Pancreas (tissue), 10 donors: Measurements from ENCODE around the gene SCNN1A. TPM values are rescaled to one million over a fixed set of nuclear protein-coding genes. Genes with fewer than 3 reads are reported as not detected.

Source experiments
- ATAC-seq, 4 donors: fragments of 200-7000 bp; cut with Tn5 transposase; one replicate each; pipeline versions ENCODE4 v1.8.0 to v1.9.1; 2020; ENCODE audit warnings: mild to moderate bottlenecking in 4 of 4, moderate library complexity in 4 of 4
- DNase-seq, 6 donors: peaks; one replicate each; pipeline ENCODE4 v3.0.0-alpha.2; 2020
- FAIRE-seq: peaks from 2 replicates; lab custom pipeline; 2012; peaks lifted over from hg19 to GRCh38; lab: Jason Lieb, UNC
- H3K27ac ChIP-seq, 4 donors: fragments of 200-600 bp; sonication (generic); 1 replicate in 3 of 4; 2 replicates in 1 of 4; pipeline versions ENCODE4 v1.5.0 to v1.8.0; 2020
- H3K27me3 ChIP-seq, 4 donors: fragments of 200-600 bp; one replicate each; pipeline ENCODE4 v1.8.0; 2021
- H3K36me3 ChIP-seq, 3 donors: fragments of 200-600 bp; sonication (generic) in 1 of 3; one replicate each; pipeline versions ENCODE4 v1.5.0 to v1.8.0; 2020 to 2021
- H3K4me1 ChIP-seq, 3 donors: fragments of 200-600 bp; one replicate each; pipeline ENCODE4 v1.8.0; 2021
- H3K4me3 ChIP-seq, 4 donors: fragments of 200-600 bp; sonication (generic) in 2 of 4; one replicate each; pipeline versions ENCODE4 v1.5.0 to v1.8.0; 2020 to 2021
- H3K9me3 ChIP-seq, 4 donors: fragments of 200-600 bp; one replicate each; pipeline ENCODE4 v1.8.0; 2021
- CTCF ChIP-seq, 4 donors: fragments of 200-600 bp; sonication (generic) in 3 of 4; IDR thresholded peaks; one replicate each; pipeline versions ENCODE4 v1.5.0 to v1.8.0; 2021; ENCODE audit warnings: antibody characterized with exemption in 4 of 4
- WGBS, 2 donors: extraction: QIAGEN DNeasy Blood & Tissue Kit; methylation state at CpG; one replicate each; pipeline ENCODE4 v1.1.7; 2013; 5-methylcytosine and 5-hydroxymethylcytosine counted together
- intact Hi-C, 3 donors: fragments of 100-400 bp; cut with DNase I; formaldehyde crosslinking; loops; one replicate each; pipeline versions ENCODE4 v1.11.1 to v1.14.2; 2022
- polyA plus RNA-seq, 2 donors: library from polyadenylated mRNA; stranded (reverse); fragments of 200-250 nt; gene quantifications; one replicate each; pipeline ENCODE4 v1.2.3, GENCODE V29; 2013
- total RNA-seq, 6 donors: library from RNA; stranded (reverse); fragmentation: NEBNext Ultra II Directional in 4 of 6; extraction: Animal tissue kit (Norgen Biotek cat#: 25700) in 4 of 6; gene quantifications; one replicate each; pipeline versions ENCODE4 v1.2.1 to v1.2.4, GENCODE V29; 2021 to 2023
- donor health status: healthy with polysubstance abuse.
- donor health status: DM: no; HTN: no; CAD: no; lungs with moderate emphysema.
- donor health status: DM: no; HTN: no; CAD: no.
- donor health status: control.
- donor health status: control.
- donor health status: Bipolar disorder and iron deficiency.
- donor health status: DM: yes; HTN: yes; CAD: no.
- donor health status: DM: no; HTN: no; CAD: no.
- donor health status: DM: no; HTN: no; CAD: no.
- donor health status: DM: yes; HTN: yes; CAD: no.

Gene SCNN1A
- total and polyA plus RNA-seq, 8 donors: 21.0 to 87.8 (median 39.9) TPM

GRCh38 chr12:6377667-6377994, 2.3 kb upstream of the SCNN1A start:
- 14 to 17% methylated on average over 4 of the region's 4 CpGs for WGBS, 2 donors
- no peak for FAIRE-seq

GRCh38 chr12:6376870-6377666, 1.7 kb upstream of the SCNN1A start:
- DNase-seq: no peak

More at GRCh38 chr12:6377667-6377994, 2.3 kb upstream of the SCNN1A start:
- H3K27me3 ChIP-seq: no peaks in the 10 kb centered on the region
- no peaks in the 10 kb centered on the region for H3K36me3 ChIP-seq
- DNase-seq (peak; percentile 73 to 86 (median 80)), ATAC-seq (peak; percentile 57 to 79 (median 74))
- no peak for TF ChIP-seq CTCF (IDR thresholded peaks at IDR 0.05)
- peaks cover 20 to 27% (median 22%) of the 10 kb centered on the region in 3 donors for H3K4me1 ChIP-seq
- H3K4me3 ChIP-seq: no peak overlapping the region
- H3K27ac ChIP-seq: peak overlapping the region; percentile 81 to 87 (median 86)
- no peaks in the 10 kb centered on the region for H3K9me3 ChIP-seq
- intact Hi-C loops: no loop called here

GRCh38 chr12:6376079-6376869, 911 bp upstream of the SCNN1A start:
- no peak for FAIRE-seq
- H3K36me3 ChIP-seq: no peaks in the 10 kb centered on the region
- TF ChIP-seq CTCF (IDR thresholded peaks at IDR 0.05): no peak
- no peaks in the 10 kb centered on the region for H3K9me3 ChIP-seq
- WGBS, 2 donors: 46 to 56% methylated on average over 19 of the region's 19 CpGs
- H3K4me1 ChIP-seq: peaks cover 20 to 30% (median 22%) of the 10 kb centered on the region in 3 donors
- peak; percentile 56 to 65 (median 60) for ATAC-seq
- intact Hi-C loops: no loop called here
- peak overlapping the region; percentile 81 to 87 (median 86) for H3K27ac ChIP-seq
- H3K27me3 ChIP-seq: no peaks in the 10 kb centered on the region
- DNase-seq: peak in 3 of 6 donors; percentile 68 to 76 (median 72)
- peak overlapping the region in 1 of 4 donors; percentile 14 for H3K4me3 ChIP-seq

More at GRCh38 chr12:6376870-6377666, 1.7 kb upstream of the SCNN1A start:
- TF ChIP-seq CTCF (IDR thresholded peaks at IDR 0.05): no peak
- FAIRE-seq: no peak
- Histone ChIP-seq H3K4me3 (no peak overlapping the region), H3K4me1 (peaks cover 20 to 29% (median 22%) of the 10 kb centered on the region in 3 donors), H3K27me3 (no peaks in the 10 kb centered on the region), H3K36me3 (no peaks in the 10 kb centered on the region), H3K27ac (peak overlapping the region; percentile 81 to 87 (median 86)), H3K9me3 (no peaks in the 10 kb centered on the region)
- ATAC-seq: peak; percentile 0 to 3 (median 2)
- intact Hi-C loops: no loop called here
- WGBS, 2 donors: 45 to 57% methylated on average over 10 of the region's 10 CpGs

- peak overlapping the region; percentile 73 to 87 (median 84) for H3K27ac ChIP-seq
- H3K27me3 ChIP-seq: no peaks in the 10 kb centered on the region
- peaks cover 20 to 30% (median 22%) of the 10 kb centered on the region in 3 donors for H3K4me1 ChIP-seq
- intact Hi-C loops: no loop called here
- peak overlapping the region in 3 of 4 donors; percentile 27 to 40 (median 37) for H3K4me3 ChIP-seq
- DNase-seq (peak in 1 of 6 donors; percentile 35), FAIRE-seq (no peak), ATAC-seq (no peak)
- no peak for TF ChIP-seq CTCF (IDR thresholded peaks at IDR 0.05)
- no peaks in the 10 kb centered on the region for H3K9me3 ChIP-seq
- WGBS, 2 donors: 54 to 61% methylated on average over 6 to 7 of the region's 7 CpGs
- no peaks in the 10 kb centered on the region for H3K36me3 ChIP-seq
These were observed 590 bp downstream of the SCNN1A start for GRCh38 chr12:6374786-6375160.
